GM18499 (cell line): ENCODE measurements around the gene PPP1R3G.

Experiments used
- ATAC-seq: cut with Tn5 transposase; IDR thresholded peaks from one replicate; pipeline ENCODE4 v1.9.1; 2021; ENCODE audit warnings: moderate number of reproducible peaks; ENCODE audit not compliant: insufficient read depth, unreplicated experiment

Gene PPP1R3G

DNA sequence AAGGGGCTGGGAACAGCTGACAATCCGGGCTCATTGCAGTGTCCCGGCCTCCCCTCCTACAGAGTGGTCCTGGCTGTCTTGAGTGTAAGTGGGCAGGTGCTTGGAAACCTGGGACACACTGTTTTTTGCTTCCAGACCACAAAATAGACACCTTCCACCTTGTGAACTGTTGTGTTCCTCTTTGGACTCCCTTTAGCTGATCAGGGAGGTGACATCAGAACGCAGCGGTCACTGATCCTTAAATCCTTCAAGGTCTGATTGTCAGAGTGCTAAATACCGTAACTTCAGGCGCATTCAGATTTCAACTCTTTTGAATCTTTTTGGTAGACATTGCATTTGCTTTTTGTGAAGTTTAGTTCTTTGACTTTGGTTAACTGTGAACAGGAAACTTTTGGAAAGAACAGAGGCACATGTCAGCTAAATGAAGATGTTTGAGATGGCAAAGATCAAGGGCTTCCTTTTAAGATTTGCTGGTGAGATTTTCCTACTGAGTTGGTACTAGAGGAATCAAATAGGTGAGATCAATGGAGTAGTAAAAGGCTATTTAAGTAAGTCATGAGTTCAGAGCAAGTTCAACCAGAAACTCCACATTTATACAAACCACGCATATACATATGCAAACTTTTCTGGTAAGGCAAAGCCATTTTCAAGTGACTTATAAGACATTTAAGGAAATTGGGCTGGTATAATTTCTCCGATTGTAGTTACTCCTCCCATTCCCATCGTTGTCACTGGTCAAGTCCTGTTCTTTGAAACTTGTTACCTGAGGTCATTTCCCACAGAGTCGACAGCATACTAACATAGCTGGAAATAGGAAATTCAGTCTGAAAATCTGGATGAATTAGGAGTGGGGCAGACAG is 6.3 kb downstream of the PPP1R3G start:
- ATAC-seq = no peak

DNA sequence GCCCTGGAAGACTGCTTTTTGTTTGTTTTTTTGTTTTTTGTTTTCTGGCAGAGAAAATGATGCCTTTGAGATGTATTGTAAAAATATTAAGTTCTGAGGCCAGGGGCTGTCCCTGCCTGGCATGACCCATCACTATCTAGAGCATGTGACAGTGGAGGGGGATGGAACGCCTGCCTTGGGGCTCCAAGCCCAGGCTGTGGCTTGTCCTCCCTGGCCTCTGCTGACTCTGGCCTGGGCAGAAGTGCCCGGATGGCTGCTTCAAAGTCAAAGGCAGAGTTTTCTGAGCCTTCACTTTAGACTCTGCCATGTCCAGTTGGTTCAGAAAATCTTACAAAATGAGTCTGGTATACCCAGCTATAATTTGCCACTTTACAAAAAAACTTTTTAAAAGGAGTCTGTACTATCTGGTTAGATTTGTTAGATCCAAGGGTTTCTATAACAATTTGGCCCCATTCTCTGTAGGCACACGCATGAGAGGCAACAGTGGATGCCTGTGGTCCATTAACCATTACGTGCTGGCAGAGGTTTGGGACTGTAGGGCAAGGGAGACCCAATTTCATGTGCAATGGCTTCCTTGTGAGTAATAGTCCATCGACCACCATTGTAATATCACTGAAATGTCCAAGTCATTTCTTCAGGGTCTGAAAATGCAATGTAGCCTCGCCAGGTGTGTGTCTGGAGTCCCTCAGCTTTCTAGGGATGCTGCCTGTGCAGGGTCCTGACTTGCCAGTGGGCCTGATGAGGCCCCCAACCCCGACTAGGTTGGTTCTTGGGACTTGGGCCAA is 8.3 kb downstream of the PPP1R3G start:
- no peak for ATAC-seq

DNA sequence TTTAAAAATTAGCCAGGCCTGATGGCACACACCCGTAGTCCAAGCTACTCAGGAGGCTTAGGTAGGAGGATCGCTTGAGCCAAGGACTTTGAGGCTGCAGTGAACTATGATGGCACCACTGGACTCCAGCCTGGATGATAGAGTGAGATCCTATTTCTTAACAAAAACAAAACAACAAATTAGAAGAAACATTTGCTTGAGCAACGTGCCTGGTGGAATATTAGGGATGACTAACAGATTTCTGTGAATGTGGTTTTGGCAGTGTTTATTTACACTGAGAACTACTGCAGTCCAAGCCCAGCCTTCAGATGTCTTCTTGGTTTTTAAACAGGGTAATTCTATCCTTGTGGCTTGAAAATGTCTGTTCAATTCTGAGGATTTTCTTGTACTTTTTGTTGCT is 9.2 kb downstream of the PPP1R3G start:
- ATAC-seq = no peak

DNA sequence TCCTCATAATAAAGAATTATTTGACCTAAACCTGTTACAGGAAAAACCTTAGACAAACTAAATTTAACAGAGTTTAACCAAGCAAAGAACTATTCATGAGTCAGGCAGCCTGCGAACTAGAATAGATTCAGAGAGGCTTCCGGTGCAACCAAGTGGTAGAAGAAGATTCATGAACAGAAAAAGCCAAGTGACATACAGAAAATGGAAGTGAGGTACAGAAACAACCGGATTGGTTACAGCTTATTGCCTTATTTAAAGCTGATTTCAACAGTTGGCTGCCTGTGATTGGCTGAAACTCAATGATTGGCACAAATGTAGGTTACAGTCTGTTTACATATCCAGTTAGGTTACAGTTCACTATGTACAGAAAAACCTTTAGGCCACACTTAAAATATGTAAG is 10.1 kb downstream of the PPP1R3G start:
- peak; percentile 73 for ATAC-seq

DNA sequence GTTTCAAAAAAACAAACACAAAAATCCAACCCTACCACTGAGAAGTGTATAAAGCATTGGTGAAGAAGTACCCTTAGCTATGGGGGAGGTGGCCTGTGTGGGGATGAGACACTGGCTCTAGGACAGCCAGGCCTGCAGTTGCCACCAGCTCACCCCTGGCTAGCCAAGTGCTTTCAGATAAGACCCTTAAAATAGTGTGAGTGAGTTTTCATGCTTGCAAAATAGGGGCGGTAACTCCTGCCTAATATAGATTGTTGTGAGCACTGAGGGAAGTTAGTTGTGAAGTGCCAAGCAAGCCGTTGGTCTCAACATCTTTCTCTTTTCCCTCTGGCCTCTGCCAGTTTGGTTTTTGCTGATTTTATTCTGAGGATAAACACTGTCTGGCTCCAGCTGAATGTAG is 11.3 kb downstream of the PPP1R3G start:
- ATAC-seq = no peak

DNA sequence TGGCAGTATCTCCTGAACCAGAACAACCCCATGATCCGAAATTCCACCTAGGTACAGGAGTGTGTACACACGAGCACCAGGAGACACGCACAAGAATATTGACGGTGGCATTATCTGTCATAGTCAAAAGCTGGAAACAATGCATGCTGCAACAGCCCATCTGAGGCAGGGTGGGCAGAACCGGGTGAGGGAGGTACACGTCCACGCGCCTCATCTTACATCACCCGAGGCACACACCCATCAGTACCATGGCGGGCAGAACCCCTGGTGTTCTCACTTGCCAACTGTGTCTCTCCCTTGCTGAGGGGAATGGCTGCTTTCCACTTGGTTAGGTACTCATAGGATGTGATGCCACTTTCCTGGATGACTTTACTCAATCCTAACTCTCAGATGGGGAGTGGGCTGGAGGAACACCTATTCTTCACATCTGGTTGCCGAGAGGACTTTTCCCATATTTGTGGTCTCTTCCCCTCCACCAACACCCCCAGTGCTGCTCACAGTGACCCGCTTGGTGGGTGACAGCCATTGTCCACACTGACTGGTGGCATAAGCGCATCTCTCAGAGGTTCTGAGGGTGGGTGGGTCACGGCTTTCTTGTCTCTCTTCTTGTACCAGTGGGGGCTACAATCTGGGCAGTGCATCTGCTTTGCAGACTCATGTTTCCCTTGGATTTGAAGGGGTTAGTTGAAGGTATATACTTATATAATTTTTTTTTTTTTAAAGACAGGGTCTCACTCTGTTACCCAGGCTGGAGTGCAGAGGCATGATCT is 13.5 kb downstream of the PPP1R3G start:
- ATAC-seq = no peak

DNA sequence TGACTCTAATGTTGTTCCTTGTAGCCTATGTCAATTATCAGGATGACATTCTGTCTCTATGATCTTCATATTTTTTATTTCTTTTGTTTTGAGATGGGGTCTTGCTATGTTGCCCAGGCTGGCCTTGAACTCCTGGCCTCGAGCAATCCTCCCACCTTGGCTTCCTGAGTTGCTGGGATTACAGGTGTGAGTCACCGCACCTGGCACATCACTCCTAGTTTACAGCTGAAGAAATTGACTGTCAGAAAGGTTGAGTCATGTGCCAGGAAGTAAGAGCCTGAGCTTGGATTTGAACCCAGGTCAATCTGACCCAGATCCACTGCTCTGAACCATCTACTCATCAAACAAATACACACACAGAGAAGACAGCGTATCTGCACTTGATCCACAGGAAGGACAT is 14.4 kb downstream of the PPP1R3G start:
- no peak for ATAC-seq

DNA sequence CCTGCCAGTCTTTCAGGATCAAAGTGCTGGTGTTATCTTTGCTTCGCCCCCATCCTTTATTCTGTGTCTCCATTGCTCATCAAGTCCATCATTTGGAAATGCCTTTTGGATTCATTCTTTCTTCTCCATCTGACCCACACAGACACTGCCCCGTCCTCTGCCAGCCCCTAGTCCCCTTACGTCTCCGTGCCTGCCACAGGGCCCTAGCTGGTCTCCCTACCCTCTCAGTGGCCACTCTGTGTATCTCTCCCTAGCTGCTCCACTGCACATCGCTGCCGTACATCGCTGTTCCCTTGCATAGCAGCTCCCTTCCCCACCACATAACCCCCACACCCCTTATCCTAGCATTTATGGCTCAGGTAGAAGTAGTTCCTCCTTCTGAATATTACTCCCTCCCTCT is 15.7 kb downstream of the PPP1R3G start:
- no peak for ATAC-seq

DNA sequence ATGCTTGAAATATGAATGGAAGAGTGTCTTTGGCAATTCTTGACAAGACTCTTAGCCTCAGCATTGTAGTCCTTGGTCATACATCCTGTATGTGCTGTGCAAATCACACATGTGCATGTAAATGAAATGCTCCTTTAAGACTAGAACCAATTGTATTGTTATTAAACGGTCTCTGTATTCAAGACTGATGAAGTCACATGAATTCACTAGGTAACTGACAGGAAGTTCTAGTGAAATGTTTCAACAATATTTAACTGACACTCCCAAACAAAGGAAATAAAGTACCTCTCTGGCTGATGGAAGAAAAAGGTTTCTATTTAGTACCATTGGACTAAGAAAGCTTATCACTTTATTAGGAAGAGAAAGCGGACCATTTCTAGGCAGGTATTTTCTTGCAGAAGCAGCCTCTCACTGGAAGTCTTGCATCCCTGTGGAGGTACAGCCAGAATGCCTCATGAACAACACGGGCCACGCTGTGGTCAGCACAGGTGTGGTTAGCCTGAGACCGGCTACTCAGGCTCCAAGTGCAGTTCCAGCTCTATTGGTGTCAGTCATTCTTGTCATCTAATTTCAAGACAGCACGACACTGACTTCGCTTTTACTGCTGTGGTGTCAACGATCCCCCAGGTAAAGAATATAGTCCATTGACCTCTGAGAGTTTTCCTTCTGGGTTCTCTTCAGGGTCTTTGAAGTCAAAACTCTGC is 17.3 kb downstream of the PPP1R3G start:
- no peak for ATAC-seq

DNA sequence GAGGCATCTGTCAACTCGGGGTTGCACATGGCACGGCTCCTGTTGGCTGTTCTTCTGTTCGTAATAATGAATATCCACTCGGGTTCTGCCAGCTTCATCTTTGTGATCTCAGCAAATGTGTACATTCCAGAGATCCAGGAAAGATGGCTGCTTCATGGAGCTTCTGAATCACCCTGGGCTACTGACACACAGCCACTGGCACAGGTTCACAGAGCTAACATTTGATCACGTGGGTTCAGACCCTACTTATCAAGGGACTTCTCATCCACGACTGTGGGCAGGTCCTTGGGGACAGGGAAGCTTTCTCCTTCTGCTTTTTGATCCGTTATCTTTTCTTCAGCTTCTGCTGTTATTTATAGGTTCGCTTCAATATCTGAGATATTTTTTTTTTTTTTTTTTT is 18.1 kb downstream of the PPP1R3G start:
- no peak for ATAC-seq

DNA sequence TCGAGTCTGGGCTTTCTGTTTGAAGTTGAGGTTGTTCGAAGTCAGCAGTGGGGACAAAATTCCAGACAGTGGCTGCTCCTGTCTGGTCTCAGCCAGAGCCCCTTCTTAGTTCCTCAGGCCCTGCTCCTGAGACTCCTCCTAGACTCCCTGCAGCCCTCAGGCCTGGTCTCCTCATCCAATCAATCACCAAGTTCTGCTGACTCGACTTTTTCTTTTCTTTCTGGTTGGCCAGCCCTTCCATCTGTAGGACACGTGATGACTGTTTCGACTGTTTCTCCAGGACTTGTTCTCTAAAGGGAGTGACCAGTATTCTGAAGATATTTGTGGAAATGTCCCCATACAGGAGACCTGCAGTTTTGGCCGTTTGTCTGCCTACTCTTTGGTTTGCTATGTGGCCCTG is 19.5 kb downstream of the PPP1R3G start:
- ATAC-seq = no peak

DNA sequence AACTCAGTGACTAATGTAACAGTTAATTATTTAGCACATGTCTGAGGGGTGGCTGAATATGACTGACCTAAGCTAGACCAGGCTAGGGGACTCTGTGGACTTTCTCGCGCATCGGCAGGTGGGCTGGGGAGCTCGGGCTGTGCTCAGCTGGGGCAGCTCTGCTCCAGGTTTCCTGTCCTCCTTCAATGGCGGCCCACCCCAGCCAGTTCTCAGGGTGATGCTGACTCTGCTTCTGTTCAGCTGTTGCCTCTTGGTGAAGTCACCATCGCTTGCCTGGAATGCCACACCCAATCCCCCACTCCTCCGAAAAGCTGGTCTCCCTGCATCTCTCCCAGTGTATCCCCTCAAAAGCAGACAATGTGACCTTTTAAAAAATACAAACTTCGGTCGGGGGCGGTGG is 20.0 kb downstream of the PPP1R3G start:
- no peak for ATAC-seq

DNA sequence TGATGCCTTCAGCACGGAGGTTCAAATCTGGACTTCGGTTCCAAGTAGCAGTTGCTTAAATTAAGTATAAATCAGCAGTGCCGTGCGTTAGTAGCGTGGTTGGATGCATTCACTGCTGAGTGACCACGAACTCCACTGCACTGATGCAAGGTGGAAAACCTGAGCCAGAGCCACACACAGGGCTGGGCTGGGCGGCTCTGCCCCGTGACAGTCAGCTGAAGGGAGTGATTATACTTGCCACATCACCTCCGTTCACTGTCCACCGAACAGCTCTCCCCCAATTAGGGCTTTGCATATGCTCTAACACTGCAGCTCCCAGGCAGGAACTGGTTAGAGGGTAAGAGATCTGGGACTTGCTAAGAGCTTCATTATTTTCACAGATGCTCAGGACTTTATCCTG is 22.2 kb downstream of the PPP1R3G start:
- ATAC-seq = no peak

DNA sequence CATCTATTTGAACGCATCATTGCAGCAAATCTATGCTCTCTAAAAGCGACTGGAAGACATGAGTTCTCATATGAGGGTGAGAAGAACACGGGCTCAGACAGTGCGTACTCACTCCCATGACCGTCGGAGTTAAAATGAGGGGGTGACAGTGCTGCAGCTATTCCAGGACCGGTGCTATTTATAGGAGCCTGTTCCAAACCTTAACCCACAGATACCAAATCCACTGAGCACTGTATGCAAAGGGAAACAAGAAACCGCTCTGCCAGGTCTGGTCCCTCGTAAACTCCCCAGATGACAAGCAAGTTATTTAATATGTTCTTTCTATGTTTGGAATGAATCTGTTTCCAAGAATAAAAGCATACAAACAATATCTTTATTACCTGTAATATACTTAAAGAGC is 22.9 kb downstream of the PPP1R3G start:
- ATAC-seq = no peak

DNA sequence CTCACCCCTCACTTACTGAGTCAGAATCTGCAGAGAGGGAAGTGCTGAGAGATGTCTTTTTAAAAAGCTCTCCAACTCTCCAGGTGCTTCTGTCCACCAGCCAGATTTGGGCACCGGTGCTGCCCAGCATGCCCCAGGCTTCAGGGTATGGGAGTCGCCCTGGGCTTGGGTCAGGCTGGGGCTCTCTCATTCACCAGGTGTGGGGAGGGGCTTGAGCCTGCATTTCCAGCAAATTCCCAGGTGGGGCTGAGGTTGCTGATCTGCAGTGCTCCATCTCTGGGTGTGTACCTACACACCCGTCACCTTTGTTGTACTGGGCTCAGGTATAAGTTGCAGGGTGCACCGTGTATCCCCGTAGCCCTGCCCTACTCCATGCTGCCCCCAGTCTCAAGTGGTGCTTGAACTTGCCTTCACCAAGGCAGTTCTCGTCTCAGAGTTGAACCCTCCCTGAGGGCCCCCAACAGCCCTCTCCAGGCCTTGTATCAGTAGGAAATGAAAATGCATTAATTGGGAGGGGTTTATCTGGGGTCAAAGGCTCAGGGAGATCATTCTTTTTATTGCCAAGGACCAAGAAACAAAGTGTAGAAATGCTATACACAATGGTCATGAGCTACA is 23.5 kb downstream of the PPP1R3G start:
- no peak for ATAC-seq

DNA sequence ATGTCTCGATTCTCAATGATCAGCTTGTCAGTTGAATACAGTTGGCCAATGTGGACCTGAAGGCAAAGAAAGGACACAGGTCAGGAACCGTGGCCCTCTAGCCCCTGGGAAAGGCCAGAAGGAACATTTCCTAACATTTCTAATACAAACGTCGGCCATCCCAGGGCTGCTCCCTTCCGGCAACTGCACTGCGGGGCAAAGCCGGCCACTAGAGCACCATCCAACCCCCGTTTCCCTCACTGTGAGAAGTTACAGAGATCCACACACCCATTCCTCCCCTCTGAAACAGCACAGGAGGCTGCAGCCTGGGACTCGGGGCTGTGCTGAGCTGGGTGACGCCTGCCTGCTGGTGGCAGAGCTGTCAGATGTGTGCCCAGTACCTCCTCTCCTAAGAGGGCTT is 24.3 kb downstream of the PPP1R3G start:
- no peak for ATAC-seq

DNA sequence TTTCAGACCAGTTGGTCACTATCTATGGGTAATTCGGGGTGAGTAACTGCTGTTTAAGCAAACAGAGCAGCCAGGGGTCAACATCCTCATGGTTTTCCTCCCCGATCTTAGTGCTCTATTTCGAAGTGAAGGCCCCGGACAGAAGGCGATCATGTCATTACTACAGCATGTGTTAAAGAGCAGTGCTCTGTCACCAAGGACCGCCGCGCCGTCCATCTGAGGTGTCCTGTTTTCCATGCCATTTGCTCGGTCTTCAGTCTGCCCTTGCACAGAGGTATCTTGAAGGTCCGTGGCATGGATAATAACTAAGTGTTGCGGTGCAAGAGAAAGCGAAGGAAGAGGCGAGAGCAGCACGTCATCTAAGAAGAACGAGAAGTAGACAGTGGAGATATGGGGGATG is 25.1 kb downstream of the PPP1R3G start:
- ATAC-seq = no peak

DNA sequence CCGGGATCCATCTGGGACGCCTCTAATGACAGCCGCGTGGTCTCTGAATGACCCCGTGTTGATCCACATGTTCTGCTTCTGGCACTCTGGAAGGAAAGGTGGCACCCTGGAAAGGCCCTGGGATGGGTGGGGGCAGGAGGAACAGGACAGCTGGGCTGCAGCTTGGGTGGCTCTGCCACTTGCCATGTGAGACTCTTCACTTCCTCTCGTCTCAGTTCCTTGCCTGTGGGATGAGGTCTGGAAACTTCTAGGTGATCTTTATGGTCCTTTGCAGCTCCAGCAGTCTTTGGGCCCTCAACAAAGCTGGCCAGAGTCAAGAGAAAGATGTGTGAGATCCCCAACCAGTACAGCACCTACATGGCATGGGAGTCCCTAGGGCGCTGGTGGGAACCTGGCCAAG is 26.5 kb downstream of the PPP1R3G start:
- ATAC-seq = no peak

DNA sequence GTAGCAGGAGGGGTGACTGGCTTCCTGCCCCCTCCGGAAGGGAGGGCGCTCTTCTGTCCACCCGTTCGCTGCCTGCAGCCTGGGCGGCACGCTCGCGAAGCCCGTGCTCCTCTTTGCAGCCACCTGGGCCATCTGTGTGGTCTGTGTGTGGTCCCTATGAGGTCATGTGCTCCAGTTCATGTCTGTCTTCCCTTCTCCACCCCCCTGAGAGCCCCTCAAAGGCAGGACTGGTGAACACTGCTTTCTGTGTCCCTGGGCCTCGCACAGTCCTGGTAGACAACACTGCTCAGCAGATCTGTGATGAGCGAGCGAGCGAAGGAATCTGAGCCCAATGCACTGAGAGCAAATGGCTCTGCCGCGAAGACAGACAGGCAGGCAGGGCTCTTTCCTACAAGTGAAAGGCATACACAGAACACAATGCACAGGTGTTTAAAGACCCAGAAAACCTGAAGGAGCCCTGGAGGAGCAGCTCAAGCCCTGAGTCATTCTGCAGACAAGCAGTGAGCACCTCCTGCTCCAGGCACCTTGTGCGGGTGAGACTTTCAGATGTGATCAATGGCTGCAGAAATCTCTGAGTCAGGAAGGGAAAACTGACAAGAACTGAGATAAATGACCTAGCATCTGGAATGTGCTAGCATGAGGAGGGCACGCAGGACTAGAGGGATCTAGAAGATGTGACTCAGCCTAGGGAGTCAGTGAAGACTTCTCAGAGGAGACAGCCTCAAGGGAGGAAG is 27.1 kb downstream of the PPP1R3G start:
- ATAC-seq = no peak
